Measurements from ENCODE around the gene METRNL. TPM values are rescaled to one million over a fixed set of nuclear protein-coding genes. Genes with fewer than 3 reads are reported as not detected.

The METRNL gene
- polyA plus RNA-seq, 3 donors, result 13.1 to 133 (median 29.8) TPM

GRCh38 chr17:83071365-83071764 lies 8.0 kb upstream of the METRNL start:
- Histone ChIP-seq H3K4me2 (replicated peaks; ENCODE audit: extremely low read depth, low read length, poor library complexity, severe bottlenecking) (no peak overlapping the region), H3K9me3 (replicated peaks in 1 of 2; ENCODE audit: control insufficient read depth in 1 of 2, insufficient read depth in 1 of 2, low read length in 2 of 2) (no peaks in the 10 kb centered on the region), H3K9ac (ENCODE audit: insufficient read depth, low read length, poor library complexity, severe bottlenecking) (no peak overlapping the region), H2AFZ (ENCODE audit: insufficient read depth, low read depth, low read length, poor library complexity, severe bottlenecking) (no peak overlapping the region), H3K4me3 (replicated peaks in 1 of 3; ENCODE audit: low read depth in 2 of 3, low read length in 3 of 3) (no peak overlapping the region), H3K27ac (ENCODE audit: low read depth in 1 of 2, low read length in 2 of 2) (no peak overlapping the region), H3K79me2 (ENCODE audit: insufficient read depth, low read length) (no peaks in the 10 kb centered on the region), H3K36me3 (replicated peaks in 1 of 2; ENCODE audit: control insufficient read depth in 1 of 2, insufficient read depth in 2 of 2, low read length in 2 of 2) (no peaks in the 10 kb centered on the region), H3K4me1 (ENCODE audit: control insufficient read depth in 1 of 2, insufficient read depth in 2 of 2, low read length in 2 of 2) (peaks cover 31 to 33% of the 10 kb centered on the region in 2 donors), H3K27me3 (ENCODE audit: control insufficient read depth in 2 of 2, insufficient read depth in 2 of 2, low read length in 2 of 2) (no peaks in the 10 kb centered on the region), H4K20me1 (ENCODE audit: insufficient read depth, low read length) (no peaks in the 10 kb centered on the region)
- intact Hi-C loops (cut with micrococcal nuclease), result loop anchor here in 1 of 2 donors (2.0 kb wide), 1 partner anchor 15 kb away; no protein-coding TSS in a partner anchor
- 87% methylated on average over 6 of the region's 12 CpGs for WGBS (ENCODE audit: insufficient coverage)
- DNase-seq, result no peak
- Mint-ChIP-seq H3K4me1 (peaks cover 25% of the 10 kb centered on the region), H3K27ac (peak overlapping the region in 6 of 7 donors; percentile 23 to 88 (median 66)), H3K4me3 (no peak overlapping the region), H3K36me3 (no peaks in the 10 kb centered on the region), H3K27me3 (ENCODE audit: low read depth in 3 of 3) (peaks cover 11 to 21% (median 11%) of the 10 kb centered on the region in 3 donors), H3K9me3 (peaks cover 0 to 3% (median 0%) of the 10 kb centered on the region in 7 donors)
- TF ChIP-seq CTCF (IDR thresholded peaks at IDR 0.05), result no peak

DNA sequence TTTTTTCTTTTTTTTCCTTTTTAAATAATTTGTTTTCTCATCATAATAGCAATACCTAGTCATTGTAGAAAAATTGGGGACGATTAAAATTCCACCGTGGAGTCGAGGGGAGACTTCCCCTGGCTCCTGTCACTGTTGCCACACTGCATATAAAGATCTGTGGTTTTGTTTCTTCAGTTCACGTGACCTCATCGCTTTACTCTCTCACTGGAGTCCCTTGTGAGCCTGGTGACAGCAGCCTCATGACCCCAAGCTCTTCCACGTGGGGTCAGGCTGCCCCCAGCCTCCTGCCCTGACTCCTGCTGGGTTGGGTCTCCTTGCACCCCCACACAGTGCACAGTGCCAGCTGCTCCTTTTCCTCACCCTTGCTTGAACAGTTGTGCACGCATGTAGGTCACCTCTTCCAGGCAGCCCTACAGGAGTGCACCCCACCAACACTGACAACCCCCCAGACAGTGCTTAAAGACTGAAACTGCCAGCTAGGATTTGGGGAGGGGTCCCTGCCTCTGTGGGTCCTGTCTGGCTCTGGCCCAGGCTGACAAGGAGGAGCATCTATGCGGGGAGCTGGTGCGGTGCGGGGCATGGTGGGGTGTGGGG lies 7.3 kb upstream of the METRNL start:
- no peak for TF ChIP-seq CTCF (IDR thresholded peaks at IDR 0.05)
- 0% methylated on average over 6 of the region's 10 CpGs for WGBS (ENCODE audit: insufficient coverage)
- no peaks in the 10 kb centered on the region for H3K9me3 ChIP-seq (replicated peaks in 1 of 2; ENCODE audit: control insufficient read depth in 1 of 2, insufficient read depth in 1 of 2, low read length in 2 of 2)
- no peak overlapping the region for H3K9ac ChIP-seq (ENCODE audit: insufficient read depth, low read length, poor library complexity, severe bottlenecking)
- Mint-ChIP-seq H3K27me3 (ENCODE audit: low read depth in 3 of 3) (peaks cover 14 to 27% (median 15%) of the 10 kb centered on the region in 3 donors), H3K36me3 (peaks cover 0 to under 1% of the 10 kb centered on the region in 2 donors), H3K27ac (peak overlapping the region in 6 of 7 donors; percentile 72 to 91 (median 80)), H3K4me3 (peak overlapping the region; percentile 51 to 83), H3K4me1 (peaks cover 26% of the 10 kb centered on the region), H3K9me3 (peaks cover 0 to 3% (median 0%) of the 10 kb centered on the region in 7 donors)
- no peak overlapping the region for H2AFZ ChIP-seq (ENCODE audit: insufficient read depth, low read depth, low read length, poor library complexity, severe bottlenecking)
- H3K36me3 ChIP-seq (replicated peaks in 1 of 2; ENCODE audit: control insufficient read depth in 1 of 2, insufficient read depth in 2 of 2, low read length in 2 of 2), result no peaks in the 10 kb centered on the region
- no peaks in the 10 kb centered on the region for H3K79me2 ChIP-seq (ENCODE audit: insufficient read depth, low read length)
- H3K27ac ChIP-seq (ENCODE audit: low read depth in 1 of 2, low read length in 2 of 2), result peak overlapping the region in 1 of 2 donors; percentile 48
- H3K4me3 ChIP-seq (replicated peaks in 1 of 3; ENCODE audit: low read depth in 2 of 3, low read length in 3 of 3), result peak overlapping the region in 1 of 3 experiments; percentile 17
- H3K27me3 ChIP-seq (ENCODE audit: control insufficient read depth in 2 of 2, insufficient read depth in 2 of 2, low read length in 2 of 2), result no peaks in the 10 kb centered on the region
- H3K4me1 ChIP-seq (ENCODE audit: control insufficient read depth in 1 of 2, insufficient read depth in 2 of 2, low read length in 2 of 2), result peaks cover 31 to 33% of the 10 kb centered on the region in 2 donors
- peak; percentile 74 to 82 (median 76) for DNase-seq
- intact Hi-C loops (cut with micrococcal nuclease), result loop anchor here in 1 of 2 donors (2.0 kb wide), 1 partner anchor 15 kb away; no protein-coding TSS in a partner anchor
- H3K4me2 ChIP-seq (replicated peaks; ENCODE audit: extremely low read depth, low read length, poor library complexity, severe bottlenecking), result peak overlapping the region; percentile 31
- no peaks in the 10 kb centered on the region for H4K20me1 ChIP-seq (ENCODE audit: insufficient read depth, low read length)

Measured in CD14-positive monocyte (primary cell).